Type B pancreatic cell (in vitro differentiated cells): ENCODE data around the gene ERC2. TPM values are rescaled to one million over a fixed set of nuclear protein-coding genes. Genes with fewer than 3 reads are reported as not detected.

ENCODE experiments used
- DNase-seq: peaks from one replicate; pipeline ENCODE4 v3.0.0; 2021; ENCODE audit warnings: mixed read lengths; ENCODE audit not compliant: unreplicated experiment; ENCODE audit errors: extremely low spot score
- H3K27ac Mint-ChIP-seq: 2 replicates; pipeline ENCODE4 v1.8.0; 2021; ENCODE audit warnings: mild to moderate bottlenecking, mixed read lengths
- H3K27me3 Mint-ChIP-seq: 2 replicates; pipeline ENCODE4 v1.8.0; 2021; ENCODE audit warnings: mixed read lengths
- H3K36me3 Mint-ChIP-seq: 2 replicates; pipeline ENCODE4 v1.8.0; 2021; ENCODE audit warnings: mixed read lengths
- H3K4me1 Mint-ChIP-seq: one replicate; pipeline ENCODE4 v1.8.0; 2021; ENCODE audit warnings: mixed read lengths; ENCODE audit not compliant: unreplicated experiment
- H3K4me3 Mint-ChIP-seq: 2 replicates; pipeline ENCODE4 v1.8.0; 2021; ENCODE audit warnings: mild to moderate bottlenecking, mixed read lengths
- H3K9me3 Mint-ChIP-seq: 2 replicates; pipeline ENCODE4 v1.8.0; 2021; ENCODE audit warnings: mixed read lengths
- CTCF ChIP-seq: fragments of 200-600 bp; sonication (generic); conservative IDR thresholded peaks from 2 replicates; pipeline ENCODE4 v1.5.0; 2021; ENCODE audit warnings: antibody characterized with exemption, mild to moderate bottlenecking
- total RNA-seq: library from RNA; stranded (reverse); gene quantifications from 2 replicates; pipeline ENCODE4 v1.2.1, GENCODE V29; 2021; ENCODE audit warnings: low replicate concordance

ERC2 gene
- total RNA-seq, 1 donor from 2014 or later: 6.1 TPM

DNA sequence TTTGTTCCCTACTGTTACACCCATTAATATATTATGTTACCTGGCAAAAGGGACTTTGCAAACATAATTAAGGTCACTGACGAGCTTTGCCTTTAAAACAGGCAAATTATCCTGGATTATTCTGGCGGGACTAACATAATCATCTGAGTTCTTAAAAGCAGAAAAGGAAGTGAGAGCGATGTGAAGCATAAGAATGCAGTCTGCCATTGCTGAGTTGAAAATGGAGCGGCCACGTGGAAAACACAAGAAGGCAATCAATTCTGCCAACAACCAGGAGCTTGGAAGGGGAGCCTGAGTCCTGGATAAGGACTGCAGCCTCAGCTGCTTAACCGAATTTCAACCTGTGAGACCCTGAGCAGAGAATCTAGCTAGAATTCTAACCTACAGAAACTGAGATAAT lies 653.0 kb downstream of the ERC2 start:
- Mint-ChIP-seq H3K4me3 (no peak overlapping the region), H3K36me3 (no peaks in the 10 kb centered on the region), H3K4me1 (peaks cover 6% of the 10 kb centered on the region), H3K27ac (no peak overlapping the region), H3K27me3 (peaks cover 5% of the 10 kb centered on the region), H3K9me3 (no peaks in the 10 kb centered on the region)
- TF ChIP-seq CTCF: no peak
- no peak for DNase-seq

- no peak for TF ChIP-seq CTCF
- Mint-ChIP-seq H3K36me3 (no peaks in the 10 kb centered on the region), H3K4me1 (peaks cover 6% of the 10 kb centered on the region), H3K27me3 (peaks cover 4% of the 10 kb centered on the region), H3K27ac (no peak overlapping the region), H3K4me3 (no peak overlapping the region), H3K9me3 (no peaks in the 10 kb centered on the region)
- no peak for DNase-seq
These were observed 654.8 kb downstream of the ERC2 start for GRCh38 chr3:55813268-55814097.

DNA sequence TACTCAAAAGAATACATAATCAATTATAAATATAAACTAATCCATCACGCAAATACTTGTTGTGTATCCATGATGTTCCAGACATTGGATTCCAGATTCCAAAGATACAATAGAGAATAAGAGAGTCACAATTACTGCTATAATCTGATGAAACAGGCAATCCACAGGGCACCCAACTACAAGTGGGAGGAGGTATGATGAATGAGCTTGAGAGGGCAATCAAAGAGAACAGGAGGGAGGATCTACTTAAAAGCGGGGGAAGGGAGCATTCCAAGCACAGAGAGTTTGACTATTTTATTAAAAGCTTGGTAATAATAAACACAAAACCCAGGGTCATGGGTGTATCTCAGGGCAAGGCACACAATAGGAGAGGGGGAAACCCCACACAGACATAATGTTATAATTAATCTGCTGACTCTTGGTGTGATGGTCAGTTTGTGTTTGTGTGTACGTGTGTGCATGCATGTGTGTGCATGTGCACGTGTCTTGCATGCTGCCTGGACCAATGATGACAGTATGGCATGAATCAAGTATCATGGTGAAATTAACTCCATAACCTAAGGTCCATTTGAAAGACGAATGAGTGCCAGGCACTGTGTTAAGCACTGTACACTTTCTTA lies 655.8 kb downstream of the ERC2 start:
- Mint-ChIP-seq H3K27me3 (peaks cover 3% of the 10 kb centered on the region), H3K9me3 (no peaks in the 10 kb centered on the region), H3K27ac (no peak overlapping the region), H3K4me3 (no peak overlapping the region), H3K4me1 (peaks cover 12% of the 10 kb centered on the region), H3K36me3 (no peaks in the 10 kb centered on the region)
- DNase-seq: no peak
- no peak for TF ChIP-seq CTCF

GRCh38 chr3:55807210-55807609 lies 661.1 kb downstream of the ERC2 start:
- Mint-ChIP-seq H3K4me1 (peaks cover 30% of the 10 kb centered on the region), H3K36me3 (no peaks in the 10 kb centered on the region), H3K27ac (no peak overlapping the region), H3K4me3 (no peak overlapping the region), H3K9me3 (no peaks in the 10 kb centered on the region), H3K27me3 (no peaks in the 10 kb centered on the region)
- no peak for DNase-seq
- no peak for TF ChIP-seq CTCF

DNA sequence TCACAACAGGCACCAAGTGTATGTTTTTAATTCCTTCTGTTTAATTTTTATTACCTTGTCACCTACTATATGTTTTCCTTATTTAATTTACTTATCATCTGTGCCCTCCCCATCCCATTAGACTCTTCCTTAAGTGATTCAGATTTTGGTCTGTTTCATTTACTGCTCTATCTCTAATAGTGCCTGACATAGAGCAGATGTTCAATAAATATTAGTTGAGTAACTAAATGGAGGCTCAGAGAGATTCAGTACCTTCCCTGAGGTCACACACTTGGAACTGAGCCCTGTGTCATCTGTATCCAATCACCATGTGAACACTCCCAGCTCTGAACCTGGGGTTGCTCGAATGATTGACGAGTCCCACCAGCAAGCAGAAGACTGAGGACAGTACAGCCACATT lies 663.1 kb downstream of the ERC2 start:
- DNase-seq: no peak
- H3K27me3 Mint-ChIP-seq: peaks cover 3% of the 10 kb centered on the region
- peaks cover 29% of the 10 kb centered on the region for H3K4me1 Mint-ChIP-seq
- H3K4me3 Mint-ChIP-seq: no peak overlapping the region
- no peak overlapping the region for H3K27ac Mint-ChIP-seq
- peaks cover 4% of the 10 kb centered on the region for H3K9me3 Mint-ChIP-seq
- no peak for TF ChIP-seq CTCF
- H3K36me3 Mint-ChIP-seq: no peaks in the 10 kb centered on the region
